Iris pigment epithelial cell (primary cell): Measurements from ENCODE around the gene ZFR2.
"Not testable (repeated sequence)": the region's sequence is repeated elsewhere in the genome, so short reads cannot be mapped to it uniquely, and the experiment has no call there.

ENCODE experiments used
- DNase-seq: peaks from one replicate; pipeline ENCODE4 v3.0.0-alpha.2; 2011; ENCODE audit warnings: low read depth

The ZFR2 gene

GRCh38 chr19:3868770-3869456 lies at the start of gene ZFR2:
ZFR2 (minus strand) TSS chr19:3869038; CDS start chr19:3869017, 21 bp downstream.
- no peak for DNase-seq

- DNase-seq, result no peak
Observed at GRCh38 chr19:3916033-3916432, 47.2 kb upstream of the ZFR2 start.

- no peak for DNase-seq
Observed at GRCh38 chr19:3914199-3914598, 45.4 kb upstream of the ZFR2 start.

GRCh38 chr19:3910105-3910504 lies 41.3 kb upstream of the ZFR2 start:
- no peak for DNase-seq

GRCh38 chr19:3908266-3909054 lies 39.6 kb upstream of the ZFR2 start:
- DNase-seq, result no peak

- DNase-seq, result no peak
Observed at GRCh38 chr19:3907626-3908265, 38.9 kb upstream of the ZFR2 start.

- DNase-seq, result no peak
Observed at GRCh38 chr19:3904233-3904632, 35.4 kb upstream of the ZFR2 start.

- no peak for DNase-seq
Observed at GRCh38 chr19:3902317-3902973, 33.6 kb upstream of the ZFR2 start.

GRCh38 chr19:3899531-3900294 lies 30.9 kb upstream of the ZFR2 start:
- DNase-seq, result no peak

- DNase-seq, result no peak
Observed at GRCh38 chr19:3898426-3898825, 29.6 kb upstream of the ZFR2 start.

- DNase-seq, result no peak
Observed at GRCh38 chr19:3897936-3898335, 29.1 kb upstream of the ZFR2 start.

GRCh38 chr19:3895788-3896187 lies 26.9 kb upstream of the ZFR2 start:
- no peak for DNase-seq

- DNase-seq, result not testable (repeated sequence)
Observed at GRCh38 chr19:3894959-3895358, 26.1 kb upstream of the ZFR2 start.

GRCh38 chr19:3893509-3894179 lies 24.8 kb upstream of the ZFR2 start:
- DNase-seq, result no peak

GRCh38 chr19:3890591-3890990 lies 21.8 kb upstream of the ZFR2 start:
- DNase-seq, result no peak

GRCh38 chr19:3882041-3882384 lies 13.2 kb upstream of the ZFR2 start:
- DNase-seq, result no peak

GRCh38 chr19:3881272-3882040 lies 12.6 kb upstream of the ZFR2 start:
- DNase-seq, result no peak

- no peak for DNase-seq
Observed at GRCh38 chr19:3880471-3881271, 11.8 kb upstream of the ZFR2 start, which contains the start of gene ATCAY. ATCAY (plus strand) TSS chr19:3880685; CDS start chr19:3885768, 5,083 bp downstream.

- no peak for DNase-seq
Observed at GRCh38 chr19:3879656-3880055, 10.8 kb upstream of the ZFR2 start.

- DNase-seq, result not testable (repeated sequence)
Observed at GRCh38 chr19:3874695-3875094, 5.9 kb upstream of the ZFR2 start.
